ENCODE data around the gene CKAP5.

DNA sequence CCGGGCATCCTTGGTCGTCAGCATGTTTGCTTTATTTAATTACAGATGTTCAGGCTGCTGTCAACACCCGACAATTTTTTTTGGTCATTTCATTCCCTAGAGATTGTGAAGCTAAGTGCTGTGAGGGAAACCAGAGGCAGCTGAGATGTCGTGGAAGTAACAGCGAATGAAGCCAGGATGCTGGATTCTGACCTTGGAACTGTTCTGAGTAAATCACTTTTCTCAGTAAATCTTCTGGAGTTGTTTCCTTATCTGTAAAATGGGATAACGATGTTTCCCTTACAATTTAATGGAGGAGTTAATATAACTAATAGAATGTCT is 390 bp upstream of the CKAP5 start:
- no peak for TF ChIP-seq SP1 (IDR thresholded peaks at IDR 0.05)
- no peak for TF ChIP-seq LEF1 (IDR thresholded peaks at IDR 0.05; ENCODE audit: borderline replicate concordance)
- TF ChIP-seq TARDBP (IDR thresholded peaks at IDR 0.05): no peak
- TF ChIP-seq CTBP1 (IDR thresholded peaks at IDR 0.05; ENCODE audit: borderline replicate concordance): no peak
- TF ChIP-seq FOXK2 (IDR thresholded peaks at IDR 0.05): no peak
- no peak for TF ChIP-seq FOXM1 (IDR thresholded peaks at IDR 0.05; ENCODE audit: borderline replicate concordance)
- TF ChIP-seq HDGF (IDR thresholded peaks at IDR 0.05; ENCODE audit: borderline replicate concordance): no peak
- TF ChIP-seq ELF4 (IDR thresholded peaks at IDR 0.05): no peak
- TF ChIP-seq, protein P1, sequence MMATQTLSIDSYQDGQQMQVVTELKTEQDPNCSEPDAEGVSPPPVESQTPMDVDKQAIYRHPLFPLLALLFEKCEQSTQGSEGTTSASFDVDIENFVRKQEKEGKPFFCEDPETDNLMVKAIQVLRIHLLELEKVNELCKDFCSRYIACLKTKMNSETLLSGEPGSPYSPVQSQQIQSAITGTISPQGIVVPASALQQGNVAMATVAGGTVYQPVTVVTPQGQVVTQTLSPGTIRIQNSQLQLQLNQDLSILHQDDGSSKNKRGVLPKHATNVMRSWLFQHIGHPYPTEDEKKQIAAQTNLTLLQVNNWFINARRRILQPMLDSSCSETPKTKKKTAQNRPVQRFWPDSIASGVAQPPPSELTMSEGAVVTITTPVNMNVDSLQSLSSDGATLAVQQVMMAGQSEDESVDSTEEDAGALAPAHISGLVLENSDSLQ (IDR thresholded peaks at IDR 0.05): no peak
- TF ChIP-seq ZNF384 (IDR thresholded peaks at IDR 0.05): no peak
- no peak for TF ChIP-seq FOXA1 (IDR thresholded peaks at IDR 0.05)
- no peak for TF ChIP-seq NFRKB (IDR thresholded peaks at IDR 0.05)
- TF ChIP-seq SUZ12 (IDR thresholded peaks at IDR 0.05): no peak
